HG03342 (cell line): ENCODE data around the gene POLR2J2.
"Not testable (repeated sequence)": the region's sequence is repeated elsewhere in the genome, so short reads cannot be mapped to it uniquely, and the experiment has no call there.

Source experiments
- ATAC-seq: cut with Tn5 transposase; IDR thresholded peaks from one replicate; pipeline ENCODE4 v1.9.1; 2021; ENCODE audit warnings: mild to moderate bottlenecking, moderate library complexity; ENCODE audit not compliant: unreplicated experiment

The POLR2J2 gene

DNA sequence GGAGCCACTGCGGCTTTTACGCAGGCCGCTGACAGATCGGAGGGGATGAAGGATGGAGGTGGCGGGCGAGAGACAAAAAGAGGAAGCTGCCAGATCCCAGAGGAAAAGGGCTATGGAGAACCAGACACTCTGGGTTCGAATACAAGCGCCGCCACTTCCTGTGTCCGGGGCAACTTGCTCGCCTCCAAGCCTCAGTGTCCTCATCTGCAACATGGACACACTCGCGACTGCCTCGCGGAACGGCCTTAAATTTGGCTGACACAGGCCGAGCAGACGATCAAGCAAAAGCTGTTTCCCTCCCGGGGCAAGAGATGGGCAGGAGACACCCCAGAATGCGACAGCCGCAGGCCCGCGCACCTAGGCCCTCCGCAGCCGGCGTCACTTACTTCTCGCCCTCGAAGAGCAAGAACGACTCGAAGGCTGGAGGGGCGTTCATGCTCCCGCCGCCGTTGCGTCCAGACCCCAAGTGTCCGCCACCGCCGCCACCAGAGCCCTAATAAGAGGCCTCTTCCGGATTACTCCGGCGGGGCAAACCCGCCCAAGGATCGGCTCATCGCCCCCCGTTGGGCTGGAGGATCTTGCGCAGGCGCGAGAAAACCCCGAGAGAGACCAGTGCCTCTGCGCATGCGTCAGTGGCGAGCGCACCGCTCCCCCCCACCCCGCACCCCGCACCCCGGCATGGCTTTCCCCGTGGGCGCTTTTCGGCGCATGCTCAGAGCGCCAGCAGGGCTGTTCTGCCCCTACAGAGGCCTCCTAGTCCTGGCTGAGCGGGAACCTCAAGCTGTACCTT is at the start of gene POLR2J2:
Gene POLR2J2, minus strand, starts transcription at position 498 of the 790 bp plus-strand sequence. Its CDS starts 62 bp downstream, at position 436.
- ATAC-seq = peak; percentile 86

DNA sequence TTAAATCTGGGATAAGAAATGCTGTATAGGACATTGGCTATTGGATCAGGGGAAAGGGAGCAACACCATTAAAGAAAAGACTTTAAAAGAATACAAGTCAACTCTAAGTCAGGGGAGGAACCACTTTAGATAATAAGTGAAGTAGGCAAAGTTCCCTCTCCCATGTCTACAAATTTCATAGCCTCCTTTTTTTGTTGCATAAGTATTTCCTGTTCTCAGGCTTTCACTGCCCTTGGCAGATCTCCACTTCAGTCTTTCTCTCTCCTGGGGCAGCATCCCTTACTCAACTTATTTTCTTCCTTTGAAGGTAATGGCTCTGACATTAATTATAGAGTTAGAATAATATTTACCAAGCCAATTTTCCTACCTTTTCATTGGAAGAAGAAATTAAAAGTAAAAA is 47.0 kb upstream of the POLR2J2 start:
- ATAC-seq = not testable (repeated sequence)

DNA sequence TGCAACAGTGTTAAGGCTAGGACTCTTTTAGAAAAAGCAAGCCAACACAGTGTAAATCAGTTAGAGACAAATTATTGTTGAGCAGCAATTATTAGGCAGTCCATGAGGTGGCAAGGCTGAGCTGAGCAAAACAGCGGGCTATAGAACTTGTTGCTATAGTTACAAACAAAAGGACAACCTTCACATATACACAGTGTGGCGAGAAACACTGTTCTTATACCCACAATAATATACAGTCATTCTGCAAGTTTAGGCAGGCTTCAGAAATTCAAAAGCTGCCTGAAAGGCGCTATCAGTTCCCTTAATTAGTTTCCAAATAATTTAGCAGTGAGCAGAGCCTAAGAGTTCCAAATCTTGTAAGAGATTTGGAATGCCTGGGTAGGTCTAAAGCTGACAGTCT is 44.3 kb upstream of the POLR2J2 start:
- ATAC-seq = peak; percentile 77

DNA sequence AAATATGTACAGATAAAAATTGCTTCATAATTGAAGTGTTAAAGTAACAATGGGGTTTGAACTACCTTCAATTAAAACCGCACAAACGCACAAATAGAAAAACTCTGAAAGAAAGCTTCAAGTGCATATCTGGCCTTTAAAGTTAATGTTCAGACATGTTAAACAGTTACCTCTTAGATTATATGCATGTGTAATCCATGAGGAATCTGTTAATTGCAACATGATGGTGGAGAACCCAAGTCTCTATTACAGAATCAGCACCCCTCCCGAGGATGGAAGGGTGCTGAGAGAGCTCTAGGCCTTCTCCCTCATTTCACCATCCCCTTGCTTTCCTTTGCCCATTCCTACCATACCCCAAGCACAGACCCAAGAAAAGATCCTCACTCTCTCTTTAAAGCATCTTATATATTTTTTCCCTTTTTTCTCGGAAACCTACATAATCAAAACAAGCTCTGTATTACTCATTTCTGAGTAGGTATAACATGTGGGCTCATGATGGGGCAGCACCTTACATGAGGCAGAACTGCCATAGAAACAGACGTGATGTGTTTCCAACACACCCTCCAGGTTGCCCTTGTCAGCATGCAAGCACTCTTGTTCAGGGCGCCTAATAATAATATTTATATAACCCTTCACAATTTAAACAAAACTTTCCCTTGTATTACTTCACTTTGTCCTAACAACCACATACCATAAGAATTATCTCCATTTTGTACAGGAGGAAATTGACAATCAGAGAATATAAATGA is 43.5 kb upstream of the POLR2J2 start:
- not testable (repeated sequence) for ATAC-seq

DNA sequence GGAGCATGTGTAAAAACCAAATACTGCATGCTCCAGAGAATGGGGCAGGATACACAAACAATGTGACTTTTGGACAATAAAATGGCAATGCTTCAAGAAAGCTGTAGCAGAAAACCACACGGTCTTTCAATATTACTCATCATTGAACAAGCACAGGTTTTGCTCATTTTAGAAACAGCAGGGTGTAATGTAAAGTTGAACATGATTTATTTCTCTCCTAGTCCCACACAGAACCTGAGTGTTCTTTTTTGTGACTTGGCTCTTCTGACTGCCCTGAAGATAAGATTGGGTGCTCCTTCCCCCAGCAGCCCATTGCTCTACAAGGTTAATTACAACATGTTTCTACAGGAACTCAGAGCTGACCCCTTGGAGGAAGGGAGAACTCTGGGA is 42.2 kb upstream of the POLR2J2 start:
- ATAC-seq = peak; percentile 73

DNA sequence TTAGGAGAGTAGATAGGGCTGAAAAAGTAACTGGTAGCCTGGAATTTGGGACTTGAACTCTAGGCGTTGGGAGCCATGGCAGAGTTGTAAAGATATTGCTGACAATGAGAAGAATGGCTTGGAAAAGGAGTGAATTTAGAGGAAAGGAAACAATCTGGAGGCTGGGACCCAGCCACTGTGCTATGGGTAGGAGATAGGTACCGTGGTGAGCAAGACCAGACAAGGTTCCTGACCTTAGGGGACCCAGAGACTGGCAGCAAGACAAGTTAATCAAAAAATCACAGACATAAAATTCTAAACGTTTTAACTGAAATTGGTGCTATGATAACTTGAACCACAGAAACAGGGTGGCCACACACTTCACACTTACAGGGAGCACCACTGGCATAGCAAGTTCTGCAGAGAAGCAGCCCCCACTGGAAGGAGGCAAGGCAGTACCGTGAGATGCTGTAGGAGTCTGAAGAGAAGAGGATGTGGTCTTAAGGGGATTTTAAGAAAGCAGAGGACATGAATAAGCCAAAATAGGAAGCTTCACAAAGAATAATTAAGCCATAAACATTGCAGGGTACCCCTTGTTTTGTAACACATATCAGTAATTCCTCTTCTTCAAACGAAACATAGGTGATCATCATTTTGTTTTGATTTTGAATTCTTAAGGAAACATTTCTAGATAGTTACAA is 41.7 kb upstream of the POLR2J2 start:
- ATAC-seq = peak; percentile 58

DNA sequence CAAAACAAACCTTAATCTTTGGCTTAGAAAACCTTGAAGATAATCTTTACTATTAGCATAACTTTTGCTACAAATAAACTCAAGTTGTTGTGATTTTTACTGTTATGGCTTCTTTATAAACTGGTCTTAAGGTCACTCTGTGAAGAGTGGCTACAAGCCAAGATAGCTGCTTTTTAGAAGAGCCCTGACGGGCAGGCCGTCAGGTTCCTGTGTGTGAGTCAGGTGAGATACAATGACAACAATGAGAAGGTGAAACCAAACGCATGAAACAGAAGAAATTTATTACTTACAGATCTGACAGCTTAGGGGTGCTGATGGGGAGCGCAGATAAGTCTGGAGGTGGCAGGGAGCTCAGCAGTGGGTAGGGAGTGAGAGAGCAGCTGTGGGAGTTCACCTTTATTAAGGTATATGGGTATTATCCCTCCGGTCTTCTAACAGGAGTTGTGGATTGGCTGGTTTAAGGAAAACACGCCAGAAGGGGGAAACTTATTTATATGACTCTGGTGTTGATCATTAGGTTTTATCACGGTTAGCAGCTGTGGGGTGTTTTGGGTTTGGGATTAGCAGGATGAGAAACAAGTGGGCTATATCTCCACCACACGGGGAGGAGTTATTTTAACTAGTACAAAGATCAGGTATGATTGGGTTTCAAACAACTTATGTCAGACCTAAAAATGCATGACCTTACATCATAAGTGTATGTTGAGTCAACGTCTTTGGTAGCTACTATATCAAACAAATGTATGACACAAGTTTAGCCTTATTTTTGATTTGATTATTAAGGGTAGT is 27.7 kb upstream of the POLR2J2 start:
- ATAC-seq = not testable (repeated sequence)

DNA sequence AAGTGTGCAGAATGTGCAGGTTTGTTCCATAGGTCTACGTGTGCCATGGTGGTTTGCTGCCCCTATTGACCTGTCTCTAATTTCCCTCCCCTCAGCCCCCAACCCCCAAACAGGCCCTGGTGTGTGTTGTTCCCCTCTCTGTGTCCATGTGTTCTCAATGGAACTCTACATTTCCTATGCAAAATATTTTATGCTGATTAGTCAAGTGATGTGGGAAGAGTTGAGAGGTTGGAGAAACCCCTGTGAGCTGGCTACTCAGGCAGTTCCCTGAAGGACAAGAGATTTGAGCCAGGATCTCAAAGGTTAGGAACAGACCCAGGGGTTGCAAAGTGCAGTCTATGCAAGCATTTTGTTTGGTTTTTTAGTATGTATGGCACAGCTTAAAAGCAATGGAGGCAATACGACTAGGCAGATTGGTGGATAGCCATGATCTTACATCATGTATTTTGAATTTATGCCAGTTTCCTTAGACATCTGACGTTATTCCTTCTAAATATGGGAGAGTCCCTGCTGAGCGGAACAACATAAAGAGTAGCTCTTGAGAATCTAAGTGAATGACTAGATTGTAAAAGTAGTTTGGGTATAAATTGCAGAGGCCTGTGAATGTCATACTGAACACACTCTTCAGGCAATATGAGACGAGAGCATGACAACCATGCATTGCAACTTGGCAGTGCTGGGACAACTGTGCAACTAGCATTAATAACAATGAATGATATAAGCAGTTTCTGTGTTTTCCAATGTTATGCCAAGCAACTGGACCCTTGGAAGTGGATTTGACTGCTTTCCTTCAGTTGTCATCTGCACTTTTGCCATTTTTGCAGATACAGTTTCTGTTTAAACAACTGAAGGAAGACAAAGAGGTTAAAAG is 26.4 kb upstream of the POLR2J2 start:
- ATAC-seq = not testable (repeated sequence)

DNA sequence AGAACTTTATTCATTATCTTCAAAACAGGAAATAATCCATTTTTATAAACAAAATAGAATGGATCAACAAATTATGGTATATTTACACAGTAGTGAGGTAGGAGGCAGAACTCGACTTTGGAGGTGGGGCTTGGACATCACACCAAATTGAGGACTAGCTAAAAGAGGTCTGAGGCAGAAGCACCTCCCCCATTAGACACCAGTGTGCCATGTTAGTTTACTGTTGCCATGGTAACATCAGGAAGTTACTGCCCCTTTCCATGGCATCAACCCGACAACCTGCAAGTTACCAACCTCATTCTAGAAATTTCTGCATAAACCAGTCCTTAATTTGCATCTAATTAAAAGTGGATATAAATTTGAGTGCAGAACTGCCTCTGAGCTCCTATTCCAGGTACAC is 24.5 kb upstream of the POLR2J2 start:
- not testable (repeated sequence) for ATAC-seq

DNA sequence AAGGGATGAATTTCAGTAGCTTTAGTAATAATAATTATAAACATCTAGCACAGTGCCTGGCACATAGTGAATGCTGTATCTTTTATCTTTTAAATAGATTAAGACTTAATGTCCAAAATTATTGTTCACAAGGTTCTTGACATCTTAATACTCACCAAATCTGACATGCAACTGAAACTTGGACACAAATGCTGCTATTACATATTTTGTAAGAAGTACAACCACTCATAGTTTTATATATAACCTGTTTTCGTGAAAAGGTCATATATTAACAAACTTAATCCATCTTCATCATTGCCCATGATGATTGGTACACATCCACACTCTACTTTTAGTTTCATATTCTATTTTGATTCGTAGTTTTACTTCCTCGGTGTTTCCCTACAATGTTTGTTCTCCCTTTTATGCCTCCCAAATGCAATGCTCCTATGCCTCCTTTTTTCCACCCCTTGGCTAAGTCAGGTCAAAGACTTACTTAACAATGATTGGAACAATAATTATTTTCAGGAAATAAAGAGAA is 23.6 kb upstream of the POLR2J2 start:
- peak; percentile 68 for ATAC-seq

DNA sequence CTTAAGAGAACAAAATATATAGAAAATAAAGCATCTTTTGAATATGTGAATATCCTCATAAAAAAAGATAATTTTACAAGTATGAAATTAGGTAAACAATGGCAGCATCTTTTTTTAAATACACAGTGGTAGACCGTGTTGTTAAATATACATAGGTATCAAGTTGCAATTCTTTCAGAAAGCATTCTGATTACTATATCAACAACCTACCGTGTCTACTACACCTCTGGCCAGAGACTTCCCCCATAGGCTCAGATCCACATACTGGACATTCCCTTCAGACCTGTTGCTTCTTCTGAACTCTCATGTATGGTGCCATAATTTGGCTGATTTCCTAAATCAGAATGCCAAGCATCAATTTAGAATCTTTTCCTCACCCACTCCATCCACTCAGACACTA is 22.5 kb upstream of the POLR2J2 start:
- ATAC-seq = not testable (repeated sequence)

DNA sequence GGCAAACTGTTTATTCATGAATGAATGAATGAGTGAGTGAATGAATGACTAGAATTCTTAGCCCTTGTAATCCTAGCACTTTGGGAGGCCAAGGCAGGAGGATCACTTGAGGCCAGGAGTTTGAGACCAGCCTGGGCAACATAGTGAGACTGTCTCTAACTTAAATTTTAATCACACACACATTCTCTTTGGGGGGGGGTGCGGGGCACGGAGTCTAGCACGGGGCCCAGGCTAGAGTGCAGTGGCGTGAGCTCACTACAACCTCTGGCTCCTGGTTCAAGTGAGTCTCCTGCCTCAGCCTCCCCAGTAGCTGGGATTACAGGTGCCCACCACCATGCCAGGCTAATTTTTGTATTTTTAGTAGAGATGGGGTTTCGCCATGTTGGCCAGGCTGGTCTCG is 19.1 kb upstream of the POLR2J2 start:
- not testable (repeated sequence) for ATAC-seq

DNA sequence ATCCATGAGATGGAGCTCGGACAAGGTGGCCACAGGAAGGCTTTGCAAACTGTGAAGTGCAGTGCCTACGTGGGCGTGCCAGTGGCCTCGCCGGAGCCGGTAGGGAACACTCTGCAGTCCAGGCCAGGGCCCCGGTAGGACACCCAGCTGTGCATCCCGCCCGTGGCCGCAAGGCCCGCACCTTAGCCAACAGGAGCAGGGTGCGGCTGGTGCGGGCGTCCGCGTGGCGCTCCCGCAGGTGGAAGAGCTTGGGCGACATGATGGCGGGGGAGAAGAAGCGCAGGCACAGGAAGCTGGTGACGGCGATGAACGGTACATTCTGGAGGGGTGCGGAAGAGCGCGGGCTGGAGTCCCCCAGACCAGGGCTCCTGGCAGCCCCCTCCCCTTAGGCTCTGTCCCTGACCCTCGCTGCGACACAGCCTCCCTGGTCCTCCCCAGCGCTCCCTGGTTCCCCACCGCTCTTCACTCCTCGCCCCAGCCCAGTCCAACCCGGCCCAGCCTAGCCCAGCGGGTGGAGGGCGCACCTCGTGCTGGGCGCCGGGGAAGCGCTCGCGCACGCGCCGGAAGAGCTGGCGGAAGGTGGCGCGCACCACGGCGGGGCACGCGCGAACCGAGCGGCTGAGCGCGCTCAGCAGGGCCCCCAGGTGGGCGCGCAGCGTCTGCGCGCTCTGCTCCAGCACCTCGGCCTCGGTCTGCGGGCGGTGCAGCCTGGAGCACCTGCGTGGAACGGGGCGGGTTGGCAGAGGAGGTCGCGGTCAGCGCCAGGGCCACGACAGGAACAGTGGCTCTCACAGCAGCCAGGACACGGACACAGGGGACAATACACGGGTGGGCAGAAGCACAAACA is 18.2 kb upstream of the POLR2J2 start:
- peak; percentile 73 for ATAC-seq

DNA sequence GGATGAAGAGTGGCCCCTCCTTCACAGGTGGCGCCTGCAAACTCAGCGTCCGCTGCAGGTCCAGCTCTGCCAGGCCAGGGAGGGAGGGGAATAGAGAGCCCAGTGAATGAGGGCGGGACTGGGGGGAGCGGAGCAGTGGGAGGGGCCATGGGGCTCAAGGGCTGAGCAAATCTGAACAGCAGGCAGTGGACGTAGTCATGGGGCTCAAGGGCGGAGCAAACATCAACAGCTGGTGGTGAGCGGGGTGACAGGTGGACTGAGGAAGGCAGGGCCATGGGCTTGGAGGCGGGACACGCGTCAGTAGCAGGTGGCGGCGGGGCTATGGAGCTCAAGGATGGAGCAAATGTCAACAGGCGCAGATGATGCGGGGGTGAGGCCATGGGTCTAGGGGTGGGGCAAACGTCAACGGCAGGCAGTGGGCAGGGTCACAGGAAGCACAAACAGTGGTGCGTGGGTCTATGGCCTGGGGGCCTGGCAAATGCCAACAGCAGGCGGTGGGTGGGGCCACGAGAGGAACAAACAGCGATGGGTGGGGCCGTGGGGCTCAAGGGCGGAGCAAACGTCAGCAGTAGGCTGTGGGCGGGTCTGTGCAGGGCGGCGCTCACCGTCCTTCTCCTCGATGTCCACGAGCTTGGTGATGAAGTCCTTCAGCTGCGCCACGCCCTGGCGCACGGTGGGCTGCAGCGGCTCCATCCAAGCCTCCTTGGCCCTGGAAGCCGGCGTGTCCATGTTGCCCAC is 17.0 kb upstream of the POLR2J2 start:
- ATAC-seq = peak; percentile 63

DNA sequence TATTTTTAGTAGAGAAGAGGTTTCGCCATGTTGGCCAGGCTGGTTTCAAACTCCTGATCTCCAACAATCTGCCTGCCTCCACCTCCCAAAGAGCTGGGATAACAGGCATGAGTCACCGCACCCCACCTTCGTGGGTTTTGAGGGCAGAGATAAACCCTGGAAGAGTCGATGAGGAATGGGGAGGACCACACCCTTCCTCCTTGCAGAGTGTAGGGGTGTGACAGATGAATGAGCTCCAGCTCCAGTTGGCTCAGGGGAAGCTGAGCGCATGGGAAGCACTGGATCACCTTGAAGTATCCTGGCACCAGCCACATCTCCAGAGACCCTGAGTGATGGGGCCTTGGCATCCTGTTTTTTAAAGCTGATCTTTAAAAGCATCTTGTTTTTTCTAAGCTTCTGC is 11.1 kb upstream of the POLR2J2 start:
- ATAC-seq = not testable (repeated sequence)

DNA sequence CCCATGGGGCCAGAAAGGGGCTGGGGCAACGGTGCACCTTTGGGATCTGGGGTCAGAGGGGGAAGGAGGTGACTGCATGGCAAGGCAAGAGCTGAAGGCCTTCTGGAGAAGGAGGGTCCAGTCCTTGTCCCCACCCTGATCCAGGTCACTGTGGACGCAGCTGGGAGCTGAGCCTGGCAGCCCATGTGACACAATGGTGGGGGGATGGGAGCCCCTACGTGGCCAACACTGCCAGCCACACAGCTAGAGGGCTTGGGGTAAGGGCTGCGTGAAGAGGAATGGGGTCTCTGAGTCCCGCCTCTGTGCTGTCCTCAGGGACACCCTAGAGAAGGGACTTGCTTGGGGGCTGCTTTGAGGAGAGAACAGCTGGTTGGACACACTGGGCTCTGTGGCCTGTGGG is 9.3 kb upstream of the POLR2J2 start:
- ATAC-seq = not testable (repeated sequence)

DNA sequence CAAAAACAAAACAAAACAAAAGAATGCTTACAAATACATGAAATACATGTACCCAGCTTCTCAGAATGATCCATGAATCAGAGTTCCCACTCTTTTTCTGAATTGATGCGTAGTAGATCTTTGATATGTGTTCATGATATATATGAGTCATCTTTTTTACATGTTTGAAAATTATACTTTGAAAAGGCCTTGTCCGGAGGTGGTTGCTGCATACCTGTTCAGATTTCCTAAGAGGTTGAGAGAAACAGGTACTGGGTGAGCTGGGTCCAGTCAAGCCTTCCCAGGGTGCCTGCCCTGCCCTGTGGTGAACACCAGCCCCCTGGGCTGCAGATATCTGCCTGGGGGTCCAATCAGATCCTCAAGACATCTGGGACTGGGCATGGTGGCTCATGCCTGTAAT is 4.1 kb upstream of the POLR2J2 start:
- not testable (repeated sequence) for ATAC-seq
